ENCODE results near the gene TCEA3.

DNA sequence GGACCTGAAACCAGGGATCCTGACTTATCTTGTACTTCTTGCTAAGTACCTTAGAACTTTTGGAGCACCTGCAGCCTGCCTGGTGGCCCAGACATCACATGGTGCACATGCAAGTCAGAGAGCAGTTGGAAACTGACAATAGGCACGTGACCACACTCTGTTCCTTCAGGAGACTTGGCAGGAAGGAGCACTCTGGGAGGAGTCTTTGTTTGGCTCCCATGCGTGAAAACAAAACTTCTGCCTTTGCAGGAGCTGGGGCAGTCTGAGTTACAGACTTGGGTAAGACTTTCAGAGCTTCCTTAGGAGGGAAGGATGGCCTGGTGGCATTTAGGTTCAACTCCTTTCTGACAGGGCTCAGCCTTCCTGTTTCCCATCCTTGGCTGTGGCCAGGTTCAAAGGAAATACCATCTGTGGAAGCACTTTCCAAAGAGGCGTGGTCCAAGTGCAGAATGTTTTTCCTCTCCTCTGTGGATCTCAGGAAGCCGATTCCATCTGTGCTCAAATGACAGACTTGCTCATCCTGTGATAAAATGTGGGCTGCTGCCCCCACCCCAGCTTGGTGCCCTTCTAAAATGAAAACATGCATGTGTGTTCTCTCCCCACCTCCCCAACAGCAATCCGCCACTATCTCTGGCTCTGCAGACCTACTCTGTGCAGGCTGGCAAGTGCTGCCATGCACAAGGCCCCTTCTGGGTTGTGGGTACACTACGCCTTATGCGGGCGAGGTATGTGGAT, 40.8 kb downstream of the TCEA3 start:
- no peak for TF ChIP-seq CTCF (IDR thresholded peaks at IDR 0.05)
- TF ChIP-seq POLR2A (IDR thresholded peaks at IDR 0.05) = no peak
- no peak for TF ChIP-seq POLR2AphosphoS5 (IDR thresholded peaks at IDR 0.05)
- TF ChIP-seq EP300 (IDR thresholded peaks at IDR 0.05) = no peak

Data from stomach (tissue), 4 donors.